WTC11 (cell line): ENCODE results near the gene MUSTN1.

Source experiments
- EMX1 ChIP-seq: fragments of 250-450 bp; sonication (Bioruptor Pico); IDR thresholded peaks from 2 replicates; pipeline ENCODE4 v1.8.0; 2021; ENCODE audit warnings: mild to moderate bottlenecking
- MAX ChIP-seq: sonication (generic); formaldehyde crosslinking; IDR thresholded peaks from 2 replicates; pipeline ENCODE4 v1.8.0; 2022; ENCODE audit warnings: mild to moderate bottlenecking, missing genetic modification reagents
- NR2C2 ChIP-seq: sonication (generic); formaldehyde crosslinking; IDR thresholded peaks from 2 replicates; pipeline ENCODE4 v1.8.0; 2022; ENCODE audit warnings: mild to moderate bottlenecking, missing genetic modification reagents
- RELA ChIP-seq: sonication (generic); formaldehyde crosslinking; IDR thresholded peaks from 2 replicates; pipeline ENCODE4 v1.8.1; 2022; ENCODE audit warnings: missing genetic modification reagents, mild to moderate bottlenecking, borderline replicate concordance
- ZBTB21 ChIP-seq: sonication (generic); formaldehyde crosslinking; IDR thresholded peaks from 2 replicates; pipeline ENCODE4 v1.8.1; 2023; ENCODE audit warnings: mild to moderate bottlenecking, missing genetic modification reagents, borderline replicate concordance
- TF ChIP-seq, protein P1 (sequence below): fragments of 200-600 bp; IDR thresholded peaks from 2 replicates; pipeline ENCODE4 v1.8.0; 2022; ENCODE audit warnings: antibody characterized with exemption
- TF ChIP-seq, protein P2 (sequence below): sonication (generic); formaldehyde crosslinking; IDR thresholded peaks from 2 replicates; pipeline ENCODE4 v1.8.0; 2022; ENCODE audit warnings: missing genetic modification reagents

GRCh38 chr3:52877085-52877484 is 42.3 kb upstream of the MUSTN1 start:
- TF ChIP-seq NR2C2 (CRISPR knock-in tag) (no peak), MAX (CRISPR knock-in tag) (no peak), RELA (CRISPR knock-in tag) (no peak), EMX1 (CRISPR knock-in tag) (no peak), ZBTB21 (CRISPR knock-in tag) (no peak)
- TF ChIP-seq, protein P1, sequence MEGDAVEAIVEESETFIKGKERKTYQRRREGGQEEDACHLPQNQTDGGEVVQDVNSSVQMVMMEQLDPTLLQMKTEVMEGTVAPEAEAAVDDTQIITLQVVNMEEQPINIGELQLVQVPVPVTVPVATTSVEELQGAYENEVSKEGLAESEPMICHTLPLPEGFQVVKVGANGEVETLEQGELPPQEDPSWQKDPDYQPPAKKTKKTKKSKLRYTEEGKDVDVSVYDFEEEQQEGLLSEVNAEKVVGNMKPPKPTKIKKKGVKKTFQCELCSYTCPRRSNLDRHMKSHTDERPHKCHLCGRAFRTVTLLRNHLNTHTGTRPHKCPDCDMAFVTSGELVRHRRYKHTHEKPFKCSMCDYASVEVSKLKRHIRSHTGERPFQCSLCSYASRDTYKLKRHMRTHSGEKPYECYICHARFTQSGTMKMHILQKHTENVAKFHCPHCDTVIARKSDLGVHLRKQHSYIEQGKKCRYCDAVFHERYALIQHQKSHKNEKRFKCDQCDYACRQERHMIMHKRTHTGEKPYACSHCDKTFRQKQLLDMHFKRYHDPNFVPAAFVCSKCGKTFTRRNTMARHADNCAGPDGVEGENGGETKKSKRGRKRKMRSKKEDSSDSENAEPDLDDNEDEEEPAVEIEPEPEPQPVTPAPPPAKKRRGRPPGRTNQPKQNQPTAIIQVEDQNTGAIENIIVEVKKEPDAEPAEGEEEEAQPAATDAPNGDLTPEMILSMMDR = no peak
- TF ChIP-seq, protein P2, sequence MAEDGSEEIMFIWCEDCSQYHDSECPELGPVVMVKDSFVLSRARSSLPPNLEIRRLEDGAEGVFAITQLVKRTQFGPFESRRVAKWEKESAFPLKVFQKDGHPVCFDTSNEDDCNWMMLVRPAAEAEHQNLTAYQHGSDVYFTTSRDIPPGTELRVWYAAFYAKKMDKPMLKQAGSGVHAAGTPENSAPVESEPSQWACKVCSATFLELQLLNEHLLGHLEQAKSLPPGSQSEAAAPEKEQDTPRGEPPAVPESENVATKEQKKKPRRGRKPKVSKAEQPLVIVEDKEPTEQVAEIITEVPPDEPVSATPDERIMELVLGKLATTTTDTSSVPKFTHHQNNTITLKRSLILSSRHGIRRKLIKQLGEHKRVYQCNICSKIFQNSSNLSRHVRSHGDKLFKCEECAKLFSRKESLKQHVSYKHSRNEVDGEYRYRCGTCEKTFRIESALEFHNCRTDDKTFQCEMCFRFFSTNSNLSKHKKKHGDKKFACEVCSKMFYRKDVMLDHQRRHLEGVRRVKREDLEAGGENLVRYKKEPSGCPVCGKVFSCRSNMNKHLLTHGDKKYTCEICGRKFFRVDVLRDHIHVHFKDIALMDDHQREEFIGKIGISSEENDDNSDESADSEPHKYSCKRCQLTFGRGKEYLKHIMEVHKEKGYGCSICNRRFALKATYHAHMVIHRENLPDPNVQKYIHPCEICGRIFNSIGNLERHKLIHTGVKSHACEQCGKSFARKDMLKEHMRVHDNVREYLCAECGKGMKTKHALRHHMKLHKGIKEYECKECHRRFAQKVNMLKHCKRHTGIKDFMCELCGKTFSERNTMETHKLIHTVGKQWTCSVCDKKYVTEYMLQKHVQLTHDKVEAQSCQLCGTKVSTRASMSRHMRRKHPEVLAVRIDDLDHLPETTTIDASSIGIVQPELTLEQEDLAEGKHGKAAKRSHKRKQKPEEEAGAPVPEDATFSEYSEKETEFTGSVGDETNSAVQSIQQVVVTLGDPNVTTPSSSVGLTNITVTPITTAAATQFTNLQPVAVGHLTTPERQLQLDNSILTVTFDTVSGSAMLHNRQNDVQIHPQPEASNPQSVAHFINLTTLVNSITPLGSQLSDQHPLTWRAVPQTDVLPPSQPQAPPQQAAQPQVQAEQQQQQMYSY = no peak
